Testis (tissue), 2 donors: ENCODE measurements around the gene OR2AE1.

ENCODE experiments used
- POLR2A ChIP-seq: fragments of 450-650 bp; IDR thresholded peaks from one replicate; pipeline ENCODE4 v1.6.1; 2017; ENCODE audit warnings: antibody characterized with exemption, mild to moderate bottlenecking, moderate library complexity
- TF ChIP-seq, protein P1 (sequence below), 3 experiments: fragments of 450-650 bp in 2 of 3; fragments of 200-600 bp in 1 of 3; sonication (generic) in 1 of 3; IDR thresholded peaks; one replicate each; pipeline ENCODE4 v1.5.1; 2016 to 2019; ENCODE audit warnings: antibody characterized with exemption in 3 of 3, mild to moderate bottlenecking in 2 of 3, moderate library complexity in 1 of 3

DNA sequence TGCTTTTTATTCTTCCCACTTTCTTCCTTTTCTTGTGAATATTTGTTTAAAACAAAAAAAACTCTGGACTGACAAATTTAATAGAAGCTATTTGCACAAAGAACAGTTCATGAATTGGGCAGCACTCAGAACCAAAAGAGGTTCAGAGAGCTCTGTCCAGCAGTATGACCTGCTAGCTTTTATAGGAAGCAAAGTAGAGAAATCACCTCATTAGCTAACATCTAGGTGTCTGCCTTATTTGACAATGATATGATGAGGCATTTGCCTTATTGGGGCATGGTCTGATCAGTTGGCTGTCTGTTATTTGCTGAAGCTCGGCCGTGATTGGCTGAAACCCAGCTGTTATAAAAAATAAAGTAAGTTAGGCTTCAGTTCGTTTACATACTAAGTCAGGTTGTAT is 43.3 kb upstream of the OR2AE1 start:
- TF ChIP-seq, protein P1, sequence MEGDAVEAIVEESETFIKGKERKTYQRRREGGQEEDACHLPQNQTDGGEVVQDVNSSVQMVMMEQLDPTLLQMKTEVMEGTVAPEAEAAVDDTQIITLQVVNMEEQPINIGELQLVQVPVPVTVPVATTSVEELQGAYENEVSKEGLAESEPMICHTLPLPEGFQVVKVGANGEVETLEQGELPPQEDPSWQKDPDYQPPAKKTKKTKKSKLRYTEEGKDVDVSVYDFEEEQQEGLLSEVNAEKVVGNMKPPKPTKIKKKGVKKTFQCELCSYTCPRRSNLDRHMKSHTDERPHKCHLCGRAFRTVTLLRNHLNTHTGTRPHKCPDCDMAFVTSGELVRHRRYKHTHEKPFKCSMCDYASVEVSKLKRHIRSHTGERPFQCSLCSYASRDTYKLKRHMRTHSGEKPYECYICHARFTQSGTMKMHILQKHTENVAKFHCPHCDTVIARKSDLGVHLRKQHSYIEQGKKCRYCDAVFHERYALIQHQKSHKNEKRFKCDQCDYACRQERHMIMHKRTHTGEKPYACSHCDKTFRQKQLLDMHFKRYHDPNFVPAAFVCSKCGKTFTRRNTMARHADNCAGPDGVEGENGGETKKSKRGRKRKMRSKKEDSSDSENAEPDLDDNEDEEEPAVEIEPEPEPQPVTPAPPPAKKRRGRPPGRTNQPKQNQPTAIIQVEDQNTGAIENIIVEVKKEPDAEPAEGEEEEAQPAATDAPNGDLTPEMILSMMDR (IDR thresholded peaks at IDR 0.05) = no peak
- TF ChIP-seq POLR2A = no peak
